SK-N-SH (cell line): ENCODE data around the gene ENDOV. TPM values are rescaled to one million over a fixed set of nuclear protein-coding genes. Genes with fewer than 3 reads are reported as not detected.

Experiments used
- CTCF ChIA-PET: fragments of 300-600, 350-600 bp; formaldehyde crosslinking; extraction: SDS; loops from one replicate; lab custom pipeline; 2021; lab: Yijun Ruan, JAX
- POLR2A ChIA-PET: fragments of 350-600 bp; sonication (Branson Sonifier 250); formaldehyde crosslinking; extraction: SDS; loops from one replicate; lab custom pipeline; 2020; ENCODE audit warnings: antibody characterized with exemption, inconsistent platforms; lab: Yijun Ruan, JAX
- DNase-seq: peaks from one replicate; pipeline ENCODE4 v3.0.0; 2012
- H2AFZ ChIP-seq: fragments of 200-600 bp; sonication (generic); 2 replicates; pipeline ENCODE4 v1.8.1; 2016; ENCODE audit warnings: antibody characterized with exemption, mild to moderate bottlenecking, low read depth
- H3F3A ChIP-seq: fragments of 200-600 bp; sonication (generic); replicated peaks from 2 replicates; pipeline ENCODE3; 2016; ENCODE audit warnings: antibody characterized with exemption, mild to moderate bottlenecking; ENCODE audit not compliant: insufficient read depth
- H3K27ac ChIP-seq, 2 experiments: fragments of 200-500 bp in 1 of 2; fragments of 200-600 bp in 1 of 2; sonication (Bioruptor generic) in 1 of 2; sonication (generic), shearing (Covaris generic) in 1 of 2; 2 replicates each; pipeline versions ENCODE4 v1.5.1 to v1.6.1; 2014 to 2016; ENCODE audit warnings: low read depth in 2 of 2, inconsistent platforms in 1 of 2, low read length in 1 of 2, mild to moderate bottlenecking in 1 of 2, mixed read lengths in 1 of 2
- H3K27me3 ChIP-seq: fragments of 200-600 bp; sonication (generic), shearing (Covaris generic); 2 replicates; pipeline ENCODE4 v1.6.1; 2016; ENCODE audit warnings: mixed run types; ENCODE audit not compliant: insufficient read depth
- H3K36me3 ChIP-seq, 2 experiments: fragments of 200-500 bp in 1 of 2; fragments of 200-600 bp in 1 of 2; sonication (Bioruptor generic) in 1 of 2; sonication (generic) in 1 of 2; replicated peaks in 1 of 2; 2 replicates each; pipeline versions ENCODE3 to v1.5.1; 2014 to 2016; ENCODE audit warnings: low read length in 1 of 2, mild to moderate bottlenecking in 1 of 2; ENCODE audit not compliant: insufficient read depth in 2 of 2, control insufficient read depth in 1 of 2
- H3K4me1 ChIP-seq, 2 experiments: fragments of 200-500 bp in 1 of 2; fragments of 200-600 bp in 1 of 2; sonication (Bioruptor generic) in 1 of 2; sonication (generic), shearing (Covaris generic) in 1 of 2; 2 replicates each; pipeline versions ENCODE4 v1.5.1 to v1.6.1; 2014 to 2016; ENCODE audit warnings: low read depth in 1 of 2, low read length in 1 of 2, mixed run types in 1 of 2; ENCODE audit not compliant: insufficient read depth in 2 of 2, control insufficient read depth in 1 of 2
- H3K4me2 ChIP-seq: fragments of 200-600 bp; sonication (generic), shearing (Covaris generic); 2 replicates; pipeline ENCODE4 v1.6.1; 2017; ENCODE audit warnings: mixed run types
- H3K4me3 ChIP-seq, 2 experiments: fragments of 200-500 bp in 1 of 2; fragments of 200-600 bp in 1 of 2; sonication (Bioruptor generic) in 1 of 2; sonication (generic), shearing (Covaris generic) in 1 of 2; 2 replicates each; pipeline versions ENCODE4 v1.5.1 to v1.8.1; 2014 to 2016; ENCODE audit warnings: low read depth in 2 of 2, inconsistent platforms in 1 of 2, low read length in 1 of 2, mild to moderate bottlenecking in 1 of 2, mixed read lengths in 1 of 2, moderate library complexity in 1 of 2
- H3K79me2 ChIP-seq: fragments of 200-600 bp; sonication (generic); 2 replicates; pipeline ENCODE4 v1.8.1; 2017; ENCODE audit warnings: mild to moderate bottlenecking; ENCODE audit not compliant: insufficient read depth
- H3K9ac ChIP-seq: fragments of 200-600 bp; sonication (generic); 2 replicates; pipeline ENCODE4 v1.6.1; 2017; ENCODE audit warnings: mixed run types
- H3K9me2 ChIP-seq: fragments of 200-600 bp; sonication (generic); 2 replicates; pipeline ENCODE4 v1.6.1; 2017; ENCODE audit warnings: mixed run types
- H3K9me3 ChIP-seq: fragments of 200-600 bp; sonication (generic); 2 replicates; pipeline ENCODE4 v1.6.1; 2017; ENCODE audit warnings: mixed run types, mild to moderate bottlenecking, moderate library complexity
- H4K20me1 ChIP-seq: fragments of 200-600 bp; sonication (generic); 2 replicates; pipeline ENCODE4 v1.6.1; 2017; ENCODE audit warnings: mild to moderate bottlenecking, mixed run types; ENCODE audit not compliant: insufficient read depth
- ELF1 ChIP-seq: IDR thresholded peaks from 2 replicates; pipeline ENCODE4 v1.4.0; 2012
- EP300 ChIP-seq, 2 experiments: IDR thresholded peaks; 2 replicates each; pipeline versions ENCODE4 v1.4.0 to v1.6.1; 2012; ENCODE audit warnings: borderline replicate concordance in 1 of 2, low read depth in 1 of 2, low read length in 1 of 2
- FOXM1 ChIP-seq: IDR thresholded peaks from 2 replicates; pipeline ENCODE4 v1.4.0; 2012; ENCODE audit warnings: low read depth, mild to moderate bottlenecking
- GABPA ChIP-seq: IDR thresholded peaks from 2 replicates; pipeline ENCODE4 v1.4.0; 2012; ENCODE audit warnings: low read depth, mild to moderate bottlenecking
- GATA2 ChIP-seq: sonication (generic); formaldehyde crosslinking; IDR thresholded peaks from 2 replicates; pipeline ENCODE4 v1.5.0; 2020; ENCODE audit warnings: mild to moderate bottlenecking, missing genetic modification reagents
- JUND ChIP-seq: IDR thresholded peaks from 2 replicates; pipeline ENCODE4 v1.4.0; 2012
- MEF2A ChIP-seq: IDR thresholded peaks from 2 replicates; pipeline ENCODE4 v1.4.0; 2012; ENCODE audit warnings: low read depth, borderline replicate concordance
- MXI1 ChIP-seq: IDR thresholded peaks from 2 replicates; pipeline ENCODE4 v1.6.1; 2012; ENCODE audit warnings: mild to moderate bottlenecking, low read depth, low read length, improper control_type of control experiment
- NRF1 ChIP-seq: IDR thresholded peaks from 2 replicates; pipeline ENCODE4 v1.6.1; 2012; ENCODE audit warnings: low read depth, mild to moderate bottlenecking, low read length
- RAD21 ChIP-seq: IDR thresholded peaks from 2 replicates; pipeline ENCODE4 v1.6.1; 2012; ENCODE audit warnings: mild to moderate bottlenecking, low read length
- RCOR1 ChIP-seq: fragments of 150-350 bp; IDR thresholded peaks from 2 replicates; pipeline ENCODE4 v1.6.1; 2017; ENCODE audit warnings: antibody characterized with exemption, low read length
- RFX5 ChIP-seq: IDR thresholded peaks from 2 replicates; pipeline ENCODE4 v1.6.1; 2012; ENCODE audit warnings: mild to moderate bottlenecking, improper control_type of control experiment, low read length
- RXRA ChIP-seq: IDR thresholded peaks from 2 replicates; pipeline ENCODE4 v1.4.0; 2012; ENCODE audit warnings: low read depth, mild to moderate bottlenecking, borderline replicate concordance
- TAF1 ChIP-seq: IDR thresholded peaks from 2 replicates; pipeline ENCODE4 v1.6.1; 2012; ENCODE audit warnings: low read depth, mild to moderate bottlenecking, low read length, moderate library complexity, borderline replicate concordance
- TEAD4 ChIP-seq: IDR thresholded peaks from 2 replicates; pipeline ENCODE4 v1.4.0; 2012; ENCODE audit warnings: mild to moderate bottlenecking, borderline replicate concordance; ENCODE audit not compliant: insufficient read depth
- WGBS: methylation state at CpG from one replicate; pipeline ENCODE4 v1.1.6; 2017; ENCODE audit warnings: low lambda C conversion rate; 5-methylcytosine and 5-hydroxymethylcytosine counted together
- polyA plus RNA-seq, 3 experiments: library from polyadenylated mRNA; depleted of rRNA; stranded (reverse); fragments of >200 nt; gene quantifications; 2 replicates each; pipeline ENCODE4 v1.2.3, GENCODE V29; 2012
- TF ChIP-seq, protein P1 (sequence below): IDR thresholded peaks from 2 replicates; pipeline ENCODE4; 2012
- TF ChIP-seq, protein P2 (sequence below): IDR thresholded peaks from 2 replicates; pipeline ENCODE4 v1.4.0; 2012; ENCODE audit warnings: low read depth
- TF ChIP-seq, protein P3 (sequence below): fragments of 150-350 bp; IDR thresholded peaks from 2 replicates; pipeline ENCODE4 v1.6.1; 2017; ENCODE audit warnings: antibody characterized with exemption, low read length, low read depth, borderline replicate concordance

ENDOV gene
- polyA plus RNA-seq, 1 of the 3 experiments (the other 2 are of a cell fraction) = 83.6 TPM

DNA sequence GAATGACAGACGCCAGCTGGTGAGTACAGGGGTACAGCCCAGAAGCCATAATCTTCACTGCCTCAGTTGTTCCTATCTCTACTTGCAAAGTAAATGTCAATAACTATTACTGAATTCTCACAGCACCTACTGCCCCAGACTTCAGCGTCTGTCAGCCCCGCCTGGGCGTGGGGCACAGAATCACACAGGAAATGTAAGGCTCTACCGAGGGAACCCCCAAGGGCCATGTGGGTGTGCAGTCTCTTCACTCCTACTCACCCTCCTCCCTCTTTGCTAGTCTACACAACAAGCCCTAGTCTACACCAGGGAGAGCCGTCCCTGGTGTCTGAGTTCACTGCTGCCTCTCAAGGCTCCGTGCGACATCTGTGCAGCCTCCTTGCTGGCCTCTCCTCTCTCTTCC lies 57.0 kb downstream of the ENDOV start:
- H3F3A ChIP-seq = no peaks in the 10 kb centered on the region
- CTCF ChIA-PET = interaction anchor here (0.8 to 7.6 kb wide), 9 partner anchors 14 to 510 kb away, joined by 3 to 71 read pairs (median 12); no protein-coding TSS in a partner anchor

DNA sequence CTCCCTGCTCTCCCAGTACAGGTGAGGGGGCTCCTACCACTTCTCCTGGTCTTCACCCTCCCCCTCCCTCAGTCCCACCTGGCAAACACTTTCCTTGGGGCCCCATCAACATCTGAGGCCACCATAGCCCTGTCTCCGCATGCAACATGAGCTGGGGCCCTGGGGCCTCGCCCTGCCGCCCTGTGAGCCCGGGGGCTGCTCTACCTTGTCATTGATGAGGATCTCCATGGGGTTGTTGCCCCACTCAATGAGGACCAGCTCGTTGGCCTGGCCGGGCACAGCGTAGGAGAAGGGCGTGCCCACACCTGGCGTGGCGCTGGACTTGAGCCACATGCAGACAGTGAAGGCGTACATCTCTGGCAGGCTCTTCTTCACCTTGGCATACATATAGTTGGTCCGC lies 58.0 kb downstream of the ENDOV start:
- no peak overlapping the region for H3K9ac ChIP-seq
- H3K4me2 ChIP-seq = no peak overlapping the region
- DNase-seq = no peak
- H3K36me3 ChIP-seq = no peaks in the 10 kb centered on the region
- no peak for TF ChIP-seq FOXM1
- H3K9me3 ChIP-seq = no peaks in the 10 kb centered on the region
- ChIA-PET CTCF (interaction anchor here (0.7 to 7.6 kb wide), 16 partner anchors 8 to 509 kb away, joined by 3 to 71 read pairs (median 4); partner anchors contain the start of gene GAA), POLR2A (interaction anchor here (1.0 to 1.8 kb wide), 2 partner anchors 18 to 72 kb away, joined by 3 to 9 read pairs; partner anchors contain the start of gene RPTOR)
- H3K79me2 ChIP-seq = no peaks in the 10 kb centered on the region
- H3K4me1 ChIP-seq = peaks cover 0 to 20% of the 10 kb centered on the region in 2 experiments; a peak in 1 of 4 replicates
- H3K9me2 ChIP-seq = no peaks in the 10 kb centered on the region
- WGBS = 54% methylated on average over 10 of the region's 12 CpGs
- H4K20me1 ChIP-seq = peaks cover 14% of the 10 kb centered on the region
- no peaks in the 10 kb centered on the region for H3F3A ChIP-seq
- H3K27ac ChIP-seq = no peak overlapping the region
- H3K27me3 ChIP-seq = peaks cover 99% of the 10 kb centered on the region
- no peak overlapping the region for H3K4me3 ChIP-seq
- no peak overlapping the region for H2AFZ ChIP-seq

More for the DNA sequence above, 57.0 kb downstream of the ENDOV start:
- no peaks in the 10 kb centered on the region for H3K79me2 ChIP-seq
- DNase-seq = no peak
- H3K4me1 ChIP-seq = peaks cover 0 to 19% of the 10 kb centered on the region in 2 experiments; a peak in 1 of 4 replicates
- no peak overlapping the region for H3K27ac ChIP-seq
- no peaks in the 10 kb centered on the region for H3K9me2 ChIP-seq
- H3K4me2 ChIP-seq = no peak overlapping the region
- WGBS = 65% methylated on average over 8 of the region's 8 CpGs
- H3K36me3 ChIP-seq = no peaks in the 10 kb centered on the region
- no peaks in the 10 kb centered on the region for H3K9me3 ChIP-seq
- TF ChIP-seq TAF1 = no peak
- no peak for TF ChIP-seq ELF1
- no peak for TF ChIP-seq RAD21
- TF ChIP-seq, protein P1, sequence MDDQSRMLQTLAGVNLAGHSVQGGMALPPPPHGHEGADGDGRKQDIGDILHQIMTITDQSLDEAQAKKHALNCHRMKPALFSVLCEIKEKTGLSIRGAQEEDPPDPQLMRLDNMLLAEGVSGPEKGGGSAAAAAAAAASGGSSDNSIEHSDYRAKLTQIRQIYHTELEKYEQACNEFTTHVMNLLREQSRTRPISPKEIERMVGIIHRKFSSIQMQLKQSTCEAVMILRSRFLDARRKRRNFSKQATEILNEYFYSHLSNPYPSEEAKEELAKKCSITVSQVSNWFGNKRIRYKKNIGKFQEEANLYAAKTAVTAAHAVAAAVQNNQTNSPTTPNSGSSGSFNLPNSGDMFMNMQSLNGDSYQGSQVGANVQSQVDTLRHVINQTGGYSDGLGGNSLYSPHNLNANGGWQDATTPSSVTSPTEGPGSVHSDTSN = no peak
- TF ChIP-seq GABPA = no peak
- no peak for TF ChIP-seq GATA2
- TF ChIP-seq, protein P2, sequence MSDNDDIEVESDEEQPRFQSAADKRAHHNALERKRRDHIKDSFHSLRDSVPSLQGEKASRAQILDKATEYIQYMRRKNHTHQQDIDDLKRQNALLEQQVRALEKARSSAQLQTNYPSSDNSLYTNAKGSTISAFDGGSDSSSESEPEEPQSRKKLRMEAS = no peak
- TF ChIP-seq MXI1 = no peak
- TF ChIP-seq TEAD4 = no peak
- TF ChIP-seq JUND = no peak
- no peak for TF ChIP-seq NRF1
- TF ChIP-seq RFX5 = no peak
- no peak for TF ChIP-seq RCOR1
- no peak for TF ChIP-seq EP300 (IDR thresholded peaks at IDR 0.05; ENCODE audit: borderline replicate concordance in 1 of 2, low read depth in 1 of 2, low read length in 1 of 2)
- TF ChIP-seq, protein P3, sequence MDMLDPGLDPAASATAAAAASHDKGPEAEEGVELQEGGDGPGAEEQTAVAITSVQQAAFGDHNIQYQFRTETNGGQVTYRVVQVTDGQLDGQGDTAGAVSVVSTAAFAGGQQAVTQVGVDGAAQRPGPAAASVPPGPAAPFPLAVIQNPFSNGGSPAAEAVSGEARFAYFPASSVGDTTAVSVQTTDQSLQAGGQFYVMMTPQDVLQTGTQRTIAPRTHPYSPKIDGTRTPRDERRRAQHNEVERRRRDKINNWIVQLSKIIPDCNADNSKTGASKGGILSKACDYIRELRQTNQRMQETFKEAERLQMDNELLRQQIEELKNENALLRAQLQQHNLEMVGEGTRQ = no peak
- no peak for TF ChIP-seq RXRA
- TF ChIP-seq MEF2A = no peak
- POLR2A ChIA-PET = no interaction called here
- peaks cover 99% of the 10 kb centered on the region for H3K27me3 ChIP-seq
- peaks cover 11% of the 10 kb centered on the region for H4K20me1 ChIP-seq
- H2AFZ ChIP-seq = no peak overlapping the region
- no peak overlapping the region for H3K4me3 ChIP-seq
- no peak overlapping the region for H3K9ac ChIP-seq
